H9 (cell line): ENCODE measurements around the gene GAK. TPM values are rescaled to one million over a fixed set of nuclear protein-coding genes. Genes with fewer than 3 reads are reported as not detected.

Source experiments
- DNase-seq: peaks from one replicate; pipeline ENCODE4 v3.0.0-alpha.2; 2017
- H2AFZ ChIP-seq: one replicate; pipeline ENCODE4 v1.6.1; 2013; ENCODE audit warnings: mild to moderate bottlenecking, low read length, control low read depth, moderate library complexity
- H2AK5ac ChIP-seq: 2 replicates; pipeline ENCODE4 v1.6.1; 2013; ENCODE audit warnings: low read length, control low read depth, mixed read lengths; ENCODE audit not compliant: insufficient read length
- H2BK120ac ChIP-seq: one replicate; pipeline ENCODE4 v1.6.1; 2013; ENCODE audit warnings: low read depth, mild to moderate bottlenecking, low read length, control low read depth, inconsistent platforms; ENCODE audit not compliant: poor library complexity, severe bottlenecking
- H2BK12ac ChIP-seq: 2 replicates; pipeline ENCODE4 v1.6.1; 2013; ENCODE audit warnings: low read length, control low read depth, mixed read lengths, low read depth; ENCODE audit not compliant: insufficient read length
- H2BK15ac ChIP-seq: 2 replicates; pipeline ENCODE4 v1.6.1; 2013; ENCODE audit warnings: low read depth, low read length, control low read depth
- H2BK20ac ChIP-seq: one replicate; pipeline ENCODE4 v1.6.1; 2013; ENCODE audit warnings: low read depth, mild to moderate bottlenecking, low read length, control low read depth, inconsistent platforms; ENCODE audit not compliant: poor library complexity, severe bottlenecking
- H2BK5ac ChIP-seq: 2 replicates; pipeline ENCODE4 v1.6.1; 2013; ENCODE audit warnings: low read length, control low read depth, mixed read lengths; ENCODE audit not compliant: insufficient read length
- H3K14ac ChIP-seq: 2 replicates; pipeline ENCODE4 v1.6.1; 2013; ENCODE audit warnings: low read length, control low read depth; ENCODE audit not compliant: insufficient read depth
- H3K18ac ChIP-seq: 2 replicates; pipeline ENCODE4 v1.6.1; 2013; ENCODE audit warnings: low read depth, mild to moderate bottlenecking, mixed read lengths, low read length, control low read depth; ENCODE audit not compliant: insufficient read length
- H3K23ac ChIP-seq: 2 replicates; pipeline ENCODE4 v1.6.1; 2013; ENCODE audit warnings: low read length, control low read depth, mixed read lengths, low read depth; ENCODE audit not compliant: insufficient read length
- H3K23me2 ChIP-seq: 2 replicates; pipeline ENCODE4 v1.6.1; 2013; ENCODE audit warnings: low read depth, mild to moderate bottlenecking, mixed read lengths, low read length, control low read depth; ENCODE audit not compliant: insufficient read length, poor library complexity, severe bottlenecking
- H3K27ac ChIP-seq: 2 replicates; pipeline ENCODE4 v1.5.1; 2013; ENCODE audit warnings: low read length, control low read depth, mixed read lengths, low read depth; ENCODE audit not compliant: insufficient read length
- H3K27me3 ChIP-seq: 2 replicates; pipeline ENCODE4 v1.6.1; 2013; ENCODE audit warnings: low read length, control low read depth, inconsistent platforms; ENCODE audit not compliant: insufficient read depth
- H3K4ac ChIP-seq: 2 replicates; pipeline ENCODE4 v1.6.1; 2013; ENCODE audit warnings: low read depth, mild to moderate bottlenecking, control low read depth, inconsistent platforms, low read length, moderate library complexity
- H3K4me1 ChIP-seq: 2 replicates; pipeline ENCODE4 v1.6.1; 2013; ENCODE audit warnings: low read length, control low read depth, inconsistent platforms; ENCODE audit not compliant: insufficient read depth
- H3K4me2 ChIP-seq: 2 replicates; pipeline ENCODE4 v1.6.1; 2013; ENCODE audit warnings: low read length, control low read depth, mixed read lengths; ENCODE audit not compliant: insufficient read length, insufficient read depth
- H3K56ac ChIP-seq: 2 replicates; pipeline ENCODE4 v1.6.1; 2013; ENCODE audit warnings: low read depth, mild to moderate bottlenecking, mixed read lengths, low read length, control low read depth; ENCODE audit not compliant: insufficient read length
- H3K79me1 ChIP-seq: 2 replicates; pipeline ENCODE4 v1.6.1; 2013; ENCODE audit warnings: low read depth, mild to moderate bottlenecking, moderate library complexity, low read length, control low read depth, inconsistent platforms; ENCODE audit not compliant: insufficient read depth, poor library complexity, severe bottlenecking
- H3K79me2 ChIP-seq: 2 replicates; pipeline ENCODE4 v1.6.1; 2013; ENCODE audit warnings: low read length, control low read depth, inconsistent platforms; ENCODE audit not compliant: insufficient read depth
- H3K9ac ChIP-seq: 2 replicates; pipeline ENCODE4 v1.6.1; 2013; ENCODE audit warnings: low read length, control low read depth, mixed read lengths; ENCODE audit not compliant: insufficient read length; ENCODE audit errors: extremely low read depth
- H3K9me3 ChIP-seq: one replicate; pipeline ENCODE4 v1.6.1; 2013; ENCODE audit warnings: low read depth, low read length, inconsistent platforms; ENCODE audit not compliant: control insufficient read depth
- H3T11ph ChIP-seq: one replicate; pipeline ENCODE4 v1.6.1; 2013; ENCODE audit warnings: mild to moderate bottlenecking, low read length, control low read depth, inconsistent platforms
- H4K20me1 ChIP-seq: one replicate; pipeline ENCODE4 v1.6.1; 2013; ENCODE audit not compliant: control insufficient read depth, insufficient read length, insufficient read depth
- H4K5ac ChIP-seq: 2 replicates; pipeline ENCODE4 v1.6.1; 2013; ENCODE audit warnings: low read depth, mild to moderate bottlenecking, mixed read lengths, low read length, control low read depth; ENCODE audit not compliant: insufficient read length
- H4K8ac ChIP-seq: replicated peaks from 2 replicates; pipeline ENCODE4 v1.6.1; 2013; ENCODE audit warnings: low read length, control low read depth, mixed read lengths, low read depth; ENCODE audit not compliant: insufficient read length
- H4K91ac ChIP-seq: 2 replicates; pipeline ENCODE4 v1.6.1; 2013; ENCODE audit warnings: low read depth, mild to moderate bottlenecking, moderate library complexity, mixed read lengths, low read length, control low read depth; ENCODE audit not compliant: insufficient read length
- H3K27ac Mint-ChIP-seq, 3 experiments: 2 replicates in 2 of 3; 3 replicates in 1 of 3; pipeline ENCODE4 v1.8.0; 2020 to 2021; ENCODE audit warnings: mixed read lengths in 3 of 3, mild to moderate bottlenecking in 1 of 3, moderate library complexity in 1 of 3
- H3K27me3 Mint-ChIP-seq: 2 replicates; pipeline ENCODE4 v1.8.0; 2021; ENCODE audit warnings: low read depth, mild to moderate bottlenecking, moderate library complexity, mixed read lengths
- H3K36me3 Mint-ChIP-seq, 3 experiments: 2 replicates in 2 of 3; 3 replicates in 1 of 3; pipeline ENCODE4 v1.8.0; 2020 to 2021; ENCODE audit warnings: low read depth in 3 of 3, mixed read lengths in 3 of 3; ENCODE audit not compliant: insufficient read depth in 1 of 3
- H3K4me1 Mint-ChIP-seq, 2 experiments: 2 replicates each; pipeline ENCODE4 v1.8.0; 2020; ENCODE audit warnings: mixed read lengths in 2 of 2
- H3K4me3 Mint-ChIP-seq, 2 experiments: 2 replicates in 1 of 2; 3 replicates in 1 of 2; pipeline ENCODE4 v1.8.0; 2020 to 2021; ENCODE audit warnings: mild to moderate bottlenecking in 2 of 2, mixed read lengths in 2 of 2, moderate library complexity in 1 of 2
- H3K9me3 Mint-ChIP-seq, 2 experiments: 2 replicates in 1 of 2; 3 replicates in 1 of 2; pipeline ENCODE4 v1.8.0; 2020; ENCODE audit warnings: mild to moderate bottlenecking in 2 of 2, mixed read lengths in 2 of 2, moderate library complexity in 1 of 2
- WGBS: extraction: QIAGEN DNeasy Blood & Tissue Kit; methylation state at CpG from one replicate; pipeline ENCODE4 v1.1.7; 2013; ENCODE audit warnings: missing lambda C conversion rate, low lambda C conversion rate, mixed read lengths; ENCODE audit not compliant: insufficient read length; ENCODE audit errors: extremely low coverage; 5-methylcytosine and 5-hydroxymethylcytosine counted together
- total RNA-seq: library from RNA; stranded (reverse); gene quantifications from 2 replicates; pipeline ENCODE4 v1.2.1, GENCODE V29; 2021
- TF ChIP-seq, protein P1 (sequence below): fragments of 200-600 bp; sonication (generic); conservative IDR thresholded peaks from 3 replicates; pipeline ENCODE4 v1.8.0; 2021; ENCODE audit warnings: antibody characterized with exemption, mild to moderate bottlenecking

The GAK gene
- total RNA-seq, 1 experiment from 2014 or later, result 80.7 TPM

DNA sequence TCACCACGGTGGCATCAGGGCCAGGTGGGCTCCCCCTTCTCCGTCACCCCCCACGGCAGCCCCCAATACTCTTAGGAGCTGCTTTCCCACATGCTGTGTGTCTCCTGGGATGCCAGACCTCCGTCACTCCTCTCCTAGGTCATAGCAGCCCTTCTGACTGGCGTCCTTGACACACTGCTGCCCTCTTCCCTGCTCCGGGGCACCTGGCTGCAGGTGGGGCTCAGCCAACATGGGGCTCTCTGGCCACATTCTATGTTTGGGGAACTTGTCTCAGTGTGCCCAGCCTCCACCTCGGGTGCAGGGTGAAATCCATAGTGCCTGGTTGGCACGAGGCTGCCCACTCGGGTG, 14.0 kb upstream of the GAK start:
- Histone ChIP-seq H3K23me2 (no peaks in the 10 kb centered on the region), H4K8ac (no peak overlapping the region), H3K4me2 (no peak overlapping the region), H3K56ac (no peak overlapping the region), H3K18ac (no peak overlapping the region), H2BK120ac (no peak overlapping the region), H3K79me1 (no peaks in the 10 kb centered on the region), H3K14ac (no peak overlapping the region), H3K27me3 (no peaks in the 10 kb centered on the region), H3K4me1 (no peaks in the 10 kb centered on the region; the same call in 1 of the 2 replicates), H2BK20ac (no peak overlapping the region), H4K91ac (no peak overlapping the region), H4K5ac (no peak overlapping the region), H2BK15ac (no peak overlapping the region), H2AK5ac (no peak overlapping the region), H3K4ac (no peak overlapping the region), H3K9me3 (no peaks in the 10 kb centered on the region), H3K9ac (no peak overlapping the region), H2BK12ac (no peak overlapping the region), H2BK5ac (no peak overlapping the region), H3K79me2 (no peaks in the 10 kb centered on the region), H2AFZ (no peak overlapping the region), H3K23ac (no peak overlapping the region), H3K27ac (no peak overlapping the region), H3T11ph (no peak overlapping the region), H4K20me1 (no peaks in the 10 kb centered on the region)
- Mint-ChIP-seq H3K27me3 (peaks cover 14% of the 10 kb centered on the region), H3K4me3 (peak overlapping the region in 1 of 2 experiments; percentile 67; a peak in 3 of 5 replicates), H3K9me3 (no peaks in the 10 kb centered on the region), H3K27ac (no peak overlapping the region), H3K36me3 (no peaks in the 10 kb centered on the region; a peak in 1 of 7 replicates), H3K4me1 (peaks cover 12 to 20% of the 10 kb centered on the region in 2 experiments)
- TF ChIP-seq, protein P1, sequence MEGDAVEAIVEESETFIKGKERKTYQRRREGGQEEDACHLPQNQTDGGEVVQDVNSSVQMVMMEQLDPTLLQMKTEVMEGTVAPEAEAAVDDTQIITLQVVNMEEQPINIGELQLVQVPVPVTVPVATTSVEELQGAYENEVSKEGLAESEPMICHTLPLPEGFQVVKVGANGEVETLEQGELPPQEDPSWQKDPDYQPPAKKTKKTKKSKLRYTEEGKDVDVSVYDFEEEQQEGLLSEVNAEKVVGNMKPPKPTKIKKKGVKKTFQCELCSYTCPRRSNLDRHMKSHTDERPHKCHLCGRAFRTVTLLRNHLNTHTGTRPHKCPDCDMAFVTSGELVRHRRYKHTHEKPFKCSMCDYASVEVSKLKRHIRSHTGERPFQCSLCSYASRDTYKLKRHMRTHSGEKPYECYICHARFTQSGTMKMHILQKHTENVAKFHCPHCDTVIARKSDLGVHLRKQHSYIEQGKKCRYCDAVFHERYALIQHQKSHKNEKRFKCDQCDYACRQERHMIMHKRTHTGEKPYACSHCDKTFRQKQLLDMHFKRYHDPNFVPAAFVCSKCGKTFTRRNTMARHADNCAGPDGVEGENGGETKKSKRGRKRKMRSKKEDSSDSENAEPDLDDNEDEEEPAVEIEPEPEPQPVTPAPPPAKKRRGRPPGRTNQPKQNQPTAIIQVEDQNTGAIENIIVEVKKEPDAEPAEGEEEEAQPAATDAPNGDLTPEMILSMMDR, result no peak
- no CpG with 5 or more reads among the region's 9 CpGs for WGBS
- no peak for DNase-seq
